Fibroblast of mammary gland (primary cell): ENCODE measurements around the gene CNIH2.

Experiments
- DNase-seq: peaks from one replicate; pipeline ENCODE4 v3.0.0-alpha.2; 2010; ENCODE audit warnings: low read depth
- H3K4me3 ChIP-seq: 2 replicates; pipeline ENCODE4 v1.5.1; 2011; ENCODE audit warnings: low read depth, mild to moderate bottlenecking, low read length, moderate library complexity; ENCODE audit not compliant: control insufficient read depth
- CTCF ChIP-seq: conservative IDR thresholded peaks from 2 replicates; pipeline ENCODE4 v1.5.1; 2011; ENCODE audit warnings: low read depth, low read length, inconsistent platforms; ENCODE audit not compliant: control insufficient read depth, insufficient read depth

The CNIH2 gene

DNA sequence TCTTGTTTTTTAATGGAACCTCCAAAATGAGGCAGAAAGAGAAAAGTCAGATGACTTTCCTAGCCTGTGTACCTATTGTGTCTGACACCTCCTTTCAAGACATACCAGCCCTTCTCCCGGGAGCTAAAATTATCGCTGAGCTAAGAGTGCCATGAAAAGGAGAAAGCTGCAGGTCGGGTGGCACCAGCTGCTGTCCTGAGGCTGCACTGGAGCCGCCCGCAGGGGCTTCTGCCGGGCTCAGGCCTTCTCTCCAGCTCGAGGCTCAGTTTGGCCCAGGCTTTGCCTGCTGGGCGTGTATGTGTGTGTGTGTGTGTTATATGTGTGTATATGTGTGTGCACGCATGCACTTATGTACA lies 37.2 kb upstream of the CNIH2 start:
- DNase-seq = no peak
- TF ChIP-seq CTCF = no peak
- H3K4me3 ChIP-seq = no peak overlapping the region

GRCh38 chr11:66242095-66242765 lies 35.7 kb upstream of the CNIH2 start:
- no peak overlapping the region for H3K4me3 ChIP-seq
- TF ChIP-seq CTCF = no peak
- no peak for DNase-seq

GRCh38 chr11:66243782-66244535 lies 34.0 kb upstream of the CNIH2 start:
- no peak for DNase-seq
- TF ChIP-seq CTCF = no peak
- no peak overlapping the region for H3K4me3 ChIP-seq

DNA sequence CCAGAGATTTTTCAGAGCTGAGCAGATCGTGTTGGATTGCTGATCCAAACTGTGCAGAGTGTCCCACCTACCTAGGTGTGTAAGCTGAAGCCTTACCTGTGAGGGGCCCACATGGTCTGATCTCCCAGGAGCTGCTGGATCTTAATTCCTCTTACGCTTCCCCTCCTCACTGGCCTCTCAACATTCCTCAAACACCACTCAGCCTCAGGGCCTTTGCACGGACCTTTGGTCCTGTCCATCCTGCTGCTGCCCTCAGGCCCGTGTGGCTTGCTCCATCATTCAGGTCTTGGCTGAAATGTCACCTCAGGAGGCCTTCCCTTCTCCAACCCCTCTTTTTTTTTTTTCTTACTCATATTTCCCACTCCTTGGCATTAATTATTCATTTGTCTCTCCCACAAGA lies 30.7 kb upstream of the CNIH2 start:
- no peak overlapping the region for H3K4me3 ChIP-seq
- no peak for TF ChIP-seq CTCF
- no peak for DNase-seq

DNA sequence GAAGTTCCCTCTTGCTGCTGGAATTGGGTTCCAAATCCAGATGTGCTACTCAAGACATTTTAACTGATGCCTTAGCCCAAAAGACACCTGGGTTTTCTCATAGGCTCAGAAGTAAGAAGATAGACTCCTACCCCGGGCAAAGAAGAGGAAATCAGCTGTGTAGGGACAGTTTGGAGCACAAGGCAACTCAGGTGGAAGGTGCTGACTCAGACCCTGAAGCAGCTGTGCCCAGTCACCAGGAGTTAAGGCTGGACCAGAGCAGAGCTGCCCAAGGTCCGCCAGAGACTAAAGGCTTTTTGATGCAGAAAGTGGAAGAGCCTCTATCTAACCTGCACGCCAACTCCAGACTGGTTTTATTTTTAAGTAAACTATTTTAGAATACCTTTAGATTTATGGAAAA lies 30.2 kb upstream of the CNIH2 start:
- DNase-seq = no peak
- H3K4me3 ChIP-seq = no peak overlapping the region
- no peak for TF ChIP-seq CTCF

DNA sequence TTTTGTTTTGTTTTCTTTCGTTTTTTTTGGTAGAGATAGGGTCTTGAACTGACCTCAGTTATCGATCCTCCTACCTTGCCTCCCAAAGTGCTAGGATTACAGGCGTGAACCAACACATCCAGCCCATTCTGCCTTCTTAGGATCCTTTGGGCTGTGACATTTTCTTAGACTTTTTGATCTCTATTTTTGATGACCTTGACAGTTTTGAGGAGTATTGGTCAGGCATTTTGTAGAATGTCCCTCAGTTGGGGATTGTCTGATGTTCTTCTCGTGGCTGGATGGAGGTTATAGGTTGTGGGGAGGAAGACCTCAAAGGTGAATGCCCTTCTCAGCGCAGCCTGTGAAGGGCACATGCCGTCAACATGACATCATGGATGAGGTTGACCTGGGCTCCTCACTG lies 29.1 kb upstream of the CNIH2 start:
- TF ChIP-seq CTCF = no peak
- no peak for DNase-seq
- no peak overlapping the region for H3K4me3 ChIP-seq
